HepG2 (cell line): ENCODE data around the gene MIDN. TPM values are rescaled to one million over a fixed set of nuclear protein-coding genes. Genes with fewer than 3 reads are reported as not detected.

Source experiments
- JUND ChIP-seq: sonication (generic); formaldehyde crosslinking; IDR thresholded peaks from 2 replicates; pipeline ENCODE4 v1.8.0; 2022; ENCODE audit warnings: mild to moderate bottlenecking, missing genetic modification reagents
- KMT2B ChIP-seq: IDR thresholded peaks from 2 replicates; pipeline ENCODE4 v1.6.1; 2016; ENCODE audit warnings: missing genetic modification reagents, missing compliant biosample characterization
- NCOA5 ChIP-seq: sonication (generic); formaldehyde crosslinking; IDR thresholded peaks from 2 replicates; pipeline ENCODE4 v1.4.0; 2020; ENCODE audit warnings: missing genetic modification reagents
- PAWR ChIP-seq: sonication (generic); formaldehyde crosslinking; IDR thresholded peaks from 2 replicates; pipeline ENCODE4 v1.4.0; 2020; ENCODE audit warnings: missing genetic modification reagents, mild to moderate bottlenecking, borderline replicate concordance
- SAP130 ChIP-seq: IDR thresholded peaks from 2 replicates; pipeline ENCODE4 v1.6.1; 2016; ENCODE audit warnings: low read depth
- SOX13 ChIP-seq, 3 experiments: fragments of 450-650 bp in 1 of 3; sonication (generic) in 1 of 3; formaldehyde crosslinking in 1 of 3; IDR thresholded peaks in 2 of 3; conservative IDR thresholded peaks in 1 of 3; 2 replicates each; pipeline versions ENCODE4 v1.5.0 to v1.6.1; 2016 to 2020; ENCODE audit warnings: antibody characterized with exemption in 1 of 3, mild to moderate bottlenecking in 1 of 3, missing compliant biosample characterization in 1 of 3, missing genetic modification reagents in 1 of 3, moderate library complexity in 1 of 3
- TBL1XR1 ChIP-seq: fragments of 150-350 bp; IDR thresholded peaks from 2 replicates; pipeline ENCODE4 v1.6.1; 2014; ENCODE audit warnings: borderline replicate concordance, low read length; ENCODE audit not compliant: partially characterized antibody
- TCF12 ChIP-seq, 2 experiments: fragments of 450-650 bp in 1 of 2; sonication (generic) in 1 of 2; formaldehyde crosslinking in 1 of 2; IDR thresholded peaks; 2 replicates each; pipeline versions ENCODE4 v1.6.1 to v1.8.0; 2017 to 2022; ENCODE audit warnings: antibody characterized with exemption in 1 of 2, mild to moderate bottlenecking in 1 of 2, missing genetic modification reagents in 1 of 2, moderate library complexity in 1 of 2
- TFDP1 ChIP-seq: IDR thresholded peaks from 2 replicates; pipeline ENCODE4 v1.6.1; 2016; ENCODE audit warnings: missing compliant biosample characterization, missing genetic modification reagents, borderline replicate concordance
- ZBTB3 ChIP-seq: sonication (generic); formaldehyde crosslinking; IDR thresholded peaks from 2 replicates; pipeline ENCODE4 v1.4.0; 2020; ENCODE audit warnings: low read depth, mild to moderate bottlenecking, moderate library complexity, missing genetic modification reagents, borderline replicate concordance
- ZNF550 ChIP-seq: sonication (generic); formaldehyde crosslinking; IDR thresholded peaks from 2 replicates; pipeline ENCODE4 v1.4.0; 2020; ENCODE audit warnings: mild to moderate bottlenecking, missing genetic modification reagents, borderline replicate concordance
- ZNF772 ChIP-seq: sonication (generic); formaldehyde crosslinking; IDR thresholded peaks from 2 replicates; pipeline ENCODE4 v1.5.0; 2020; ENCODE audit warnings: mild to moderate bottlenecking, missing genetic modification reagents
- polyA plus RNA-seq, 8 experiments: library from polyadenylated mRNA; depleted of rRNA in 3 of 8; stranded (reverse) in 7 of 8; unstranded in 1 of 8; fragments of >200 nt; fragmentation: Illumina TruSeq in 4 of 8; extraction: Trizol in 4 of 8; gene quantifications; 2 replicates each; pipeline versions ENCODE4 v1.2.1 to v1.2.3, GENCODE V29; 2011 to 2016; ENCODE audit warnings: low read depth in 4 of 8, missing spikeins in 1 of 8, mixed read lengths in 1 of 8; ENCODE audit not compliant: insufficient read depth in 1 of 8
- total RNA-seq, 5 experiments: library from RNA; depleted of rRNA; stranded (reverse); fragments of >200 nt; fragmentation: Illumina TruSeq; extraction: Trizol; gene quantifications; 2 replicates each; pipeline ENCODE4 v1.2.3, GENCODE V29; 2016; ENCODE audit warnings: low read depth in 1 of 5
- TF ChIP-seq, protein P1 (sequence below): sonication (generic); formaldehyde crosslinking; IDR thresholded peaks from 2 replicates; pipeline ENCODE4 v1.8.1; 2023; ENCODE audit warnings: mild to moderate bottlenecking, missing genetic modification reagents, borderline replicate concordance
- TF ChIP-seq, protein P2 (sequence below): IDR thresholded peaks from 2 replicates; pipeline ENCODE4 v1.6.1; 2016; ENCODE audit warnings: missing compliant biosample characterization, missing genetic modification reagents, borderline replicate concordance
- TF ChIP-seq, protein P3 (sequence below): sonication (generic); formaldehyde crosslinking; IDR thresholded peaks from 2 replicates; pipeline ENCODE4; 2020; ENCODE audit warnings: missing genetic modification reagents, mild to moderate bottlenecking, borderline replicate concordance
- TF ChIP-seq, protein P4 (sequence below): sonication (generic); IDR thresholded peaks from 2 replicates; pipeline ENCODE4 v1.6.1; 2016; ENCODE audit warnings: low read depth, borderline replicate concordance
- TF ChIP-seq, protein P5 (sequence below), 2 experiments: sonication (generic) in 1 of 2; formaldehyde crosslinking in 1 of 2; IDR thresholded peaks; 2 replicates each; pipeline versions ENCODE4 v1.4.0 to v1.6.1; 2018 to 2020; ENCODE audit warnings: missing genetic modification reagents in 2 of 2, borderline replicate concordance in 1 of 2, low read depth in 1 of 2, mild to moderate bottlenecking in 1 of 2, missing biosample characterization in 1 of 2

The MIDN gene
- total and polyA plus RNA-seq, 2 of the 13 experiments (the other 11 are each of a cell fraction or from before 2014, with no cell fraction given), result 8.4 to 18.0 TPM

DNA sequence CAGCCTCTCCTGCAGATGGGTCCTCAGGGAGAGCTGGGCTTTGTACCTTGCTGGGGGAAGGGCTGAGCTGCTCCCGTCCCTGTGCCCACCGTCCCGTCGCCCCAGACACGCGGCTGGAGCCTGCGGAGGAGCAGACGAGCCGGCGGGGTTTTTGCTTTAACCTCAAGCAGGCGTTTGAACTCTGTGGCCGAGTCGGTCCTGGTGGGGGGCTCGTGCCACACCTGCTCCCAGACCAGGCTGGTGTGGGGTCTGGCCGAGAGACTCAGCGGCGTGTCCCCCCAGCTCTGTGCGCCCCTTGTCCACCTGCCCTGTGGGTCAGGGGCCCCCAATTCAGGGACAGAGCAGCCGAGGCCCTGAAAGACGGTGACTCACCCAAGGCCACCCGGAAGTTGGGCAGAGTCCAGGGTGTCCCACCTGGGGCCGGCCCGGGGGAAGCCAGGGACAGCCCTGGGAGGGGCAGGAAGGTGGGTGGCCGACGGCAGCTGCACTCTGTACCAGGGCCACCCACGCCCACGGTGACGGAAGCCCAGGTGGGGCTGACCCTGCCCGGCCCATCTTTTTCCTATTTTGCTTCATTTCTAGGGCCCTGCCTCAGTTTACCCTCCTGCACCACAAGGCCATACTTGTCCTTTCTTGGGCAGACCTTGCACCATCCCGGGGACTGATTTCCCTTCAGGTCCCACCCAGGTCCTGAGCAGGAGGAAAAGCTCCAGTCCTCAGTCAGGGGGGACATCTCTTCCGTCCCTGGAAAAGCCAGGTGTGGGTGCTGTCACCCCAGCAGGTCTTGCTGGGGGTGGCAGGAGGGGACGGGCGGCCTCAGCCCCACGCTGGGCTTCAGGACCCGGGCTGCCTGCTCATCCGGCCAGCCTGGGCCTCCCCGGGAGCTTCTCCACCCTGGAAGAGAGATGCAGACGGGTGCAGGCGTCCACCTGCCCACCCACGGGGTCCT is 42.6 kb downstream of the MIDN start (continued):
- TF ChIP-seq JUND, result peak; percentile 98
- TF ChIP-seq ZNF772 (CRISPR knock-in tag), result peak; percentile 83; the same call in 1 of the 2 replicates
- no peak for TF ChIP-seq TBL1XR1
- TF ChIP-seq, protein P1, sequence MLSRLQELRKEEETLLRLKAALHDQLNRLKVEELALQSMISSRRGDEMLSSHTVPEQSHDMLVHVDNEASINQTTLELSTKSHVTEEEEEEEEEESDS, result no peak
- TF ChIP-seq, protein P2, sequence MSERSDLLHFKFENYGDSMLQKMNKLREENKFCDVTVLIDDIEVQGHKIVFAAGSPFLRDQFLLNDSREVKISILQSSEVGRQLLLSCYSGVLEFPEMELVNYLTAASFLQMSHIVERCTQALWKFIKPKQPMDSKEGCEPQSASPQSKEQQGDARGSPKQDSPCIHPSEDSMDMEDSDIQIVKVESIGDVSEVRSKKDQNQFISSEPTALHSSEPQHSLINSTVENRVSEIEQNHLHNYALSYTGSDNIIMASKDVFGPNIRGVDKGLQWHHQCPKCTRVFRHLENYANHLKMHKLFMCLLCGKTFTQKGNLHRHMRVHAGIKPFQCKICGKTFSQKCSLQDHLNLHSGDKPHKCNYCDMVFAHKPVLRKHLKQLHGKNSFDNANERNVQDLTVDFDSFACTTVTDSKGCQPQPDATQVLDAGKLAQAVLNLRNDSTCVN (CRISPR knock-in tag), result no peak; the same call in 1 of the 2 replicates
- TF ChIP-seq TFDP1 (CRISPR knock-in tag), result peak; percentile 37; the same call in 1 of the 2 replicates
- TF ChIP-seq ZNF550 (CRISPR knock-in tag), result no peak
- TF ChIP-seq, protein P3, sequence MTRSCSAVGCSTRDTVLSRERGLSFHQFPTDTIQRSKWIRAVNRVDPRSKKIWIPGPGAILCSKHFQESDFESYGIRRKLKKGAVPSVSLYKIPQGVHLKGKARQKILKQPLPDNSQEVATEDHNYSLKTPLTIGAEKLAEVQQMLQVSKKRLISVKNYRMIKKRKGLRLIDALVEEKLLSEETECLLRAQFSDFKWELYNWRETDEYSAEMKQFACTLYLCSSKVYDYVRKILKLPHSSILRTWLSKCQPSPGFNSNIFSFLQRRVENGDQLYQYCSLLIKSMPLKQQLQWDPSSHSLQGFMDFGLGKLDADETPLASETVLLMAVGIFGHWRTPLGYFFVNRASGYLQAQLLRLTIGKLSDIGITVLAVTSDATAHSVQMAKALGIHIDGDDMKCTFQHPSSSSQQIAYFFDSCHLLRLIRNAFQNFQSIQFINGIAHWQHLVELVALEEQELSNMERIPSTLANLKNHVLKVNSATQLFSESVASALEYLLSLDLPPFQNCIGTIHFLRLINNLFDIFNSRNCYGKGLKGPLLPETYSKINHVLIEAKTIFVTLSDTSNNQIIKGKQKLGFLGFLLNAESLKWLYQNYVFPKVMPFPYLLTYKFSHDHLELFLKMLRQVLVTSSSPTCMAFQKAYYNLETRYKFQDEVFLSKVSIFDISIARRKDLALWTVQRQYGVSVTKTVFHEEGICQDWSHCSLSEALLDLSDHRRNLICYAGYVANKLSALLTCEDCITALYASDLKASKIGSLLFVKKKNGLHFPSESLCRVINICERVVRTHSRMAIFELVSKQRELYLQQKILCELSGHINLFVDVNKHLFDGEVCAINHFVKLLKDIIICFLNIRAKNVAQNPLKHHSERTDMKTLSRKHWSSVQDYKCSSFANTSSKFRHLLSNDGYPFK (CRISPR knock-in tag), result peak; percentile 57; the same call in 1 of the 2 replicates
- TF ChIP-seq TCF12 (IDR thresholded peaks at IDR 0.05), result no peak
- TF ChIP-seq TCF12 (CRISPR knock-in tag; IDR thresholded peaks at IDR 0.05), result peak; percentile 62
- TF ChIP-seq, protein P4, sequence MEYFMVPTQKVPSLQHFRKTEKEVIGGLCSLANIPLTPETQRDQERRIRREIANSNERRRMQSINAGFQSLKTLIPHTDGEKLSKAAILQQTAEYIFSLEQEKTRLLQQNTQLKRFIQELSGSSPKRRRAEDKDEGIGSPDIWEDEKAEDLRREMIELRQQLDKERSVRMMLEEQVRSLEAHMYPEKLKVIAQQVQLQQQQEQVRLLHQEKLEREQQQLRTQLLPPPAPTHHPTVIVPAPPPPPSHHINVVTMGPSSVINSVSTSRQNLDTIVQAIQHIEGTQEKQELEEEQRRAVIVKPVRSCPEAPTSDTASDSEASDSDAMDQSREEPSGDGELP, result peak; percentile 85
- TF ChIP-seq KMT2B, result peak; percentile 35; the same call in 1 of the 2 replicates
- no peak; the same call in 1 of the 2 replicates for TF ChIP-seq SOX13 (IDR thresholded peaks at IDR 0.05)
- TF ChIP-seq SOX13 (CRISPR knock-in tag; conservative IDR thresholded peaks at IDR 0.05 in 1 of 2, IDR thresholded peaks at IDR 0.05 in 1 of 2), result peak in 1 of 2 experiments; percentile 77; a peak in 2 of 4 replicates
- TF ChIP-seq ZBTB3 (CRISPR knock-in tag), result peak; percentile 68; the same call in 1 of the 2 replicates
- TF ChIP-seq SAP130 (CRISPR knock-in tag), result peak; percentile 95
- TF ChIP-seq PAWR, result no peak
- no peak for TF ChIP-seq NCOA5 (CRISPR knock-in tag)
- TF ChIP-seq, protein P5, sequence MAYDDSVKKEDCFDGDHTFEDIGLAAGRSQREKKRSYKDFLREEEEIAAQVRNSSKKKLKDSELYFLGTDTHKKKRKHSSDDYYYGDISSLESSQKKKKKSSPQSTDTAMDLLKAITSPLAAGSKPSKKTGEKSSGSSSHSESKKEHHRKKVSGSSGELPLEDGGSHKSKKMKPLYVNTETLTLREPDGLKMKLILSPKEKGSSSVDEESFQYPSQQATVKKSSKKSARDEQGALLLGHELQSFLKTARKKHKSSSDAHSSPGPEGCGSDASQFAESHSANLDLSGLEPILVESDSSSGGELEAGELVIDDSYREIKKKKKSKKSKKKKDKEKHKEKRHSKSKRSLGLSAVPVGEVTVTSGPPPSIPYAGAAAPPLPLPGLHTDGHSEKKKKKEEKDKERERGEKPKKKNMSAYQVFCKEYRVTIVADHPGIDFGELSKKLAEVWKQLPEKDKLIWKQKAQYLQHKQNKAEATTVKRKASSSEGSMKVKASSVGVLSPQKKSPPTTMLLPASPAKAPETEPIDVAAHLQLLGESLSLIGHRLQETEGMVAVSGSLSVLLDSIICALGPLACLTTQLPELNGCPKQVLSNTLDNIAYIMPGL (CRISPR knock-in tag; IDR thresholded peaks at IDR 0.05; ENCODE audit: borderline replicate concordance in 1 of 2, low read depth in 1 of 2), result no peak; a peak in 2 of 4 replicates
